Stimulated activated naive CD4-positive, alpha-beta T cell (primary cell): ENCODE data around the gene TACR1.

ENCODE experiments used
- DNase-seq, 6 experiments: peaks; one replicate each; lab custom pipeline; 2025; lab: John Stamatoyannopoulos, UW

TACR1 gene

GRCh38 chr2:75047189-75047991, 151.9 kb downstream of the TACR1 start:
- no peak for DNase-seq

DNA sequence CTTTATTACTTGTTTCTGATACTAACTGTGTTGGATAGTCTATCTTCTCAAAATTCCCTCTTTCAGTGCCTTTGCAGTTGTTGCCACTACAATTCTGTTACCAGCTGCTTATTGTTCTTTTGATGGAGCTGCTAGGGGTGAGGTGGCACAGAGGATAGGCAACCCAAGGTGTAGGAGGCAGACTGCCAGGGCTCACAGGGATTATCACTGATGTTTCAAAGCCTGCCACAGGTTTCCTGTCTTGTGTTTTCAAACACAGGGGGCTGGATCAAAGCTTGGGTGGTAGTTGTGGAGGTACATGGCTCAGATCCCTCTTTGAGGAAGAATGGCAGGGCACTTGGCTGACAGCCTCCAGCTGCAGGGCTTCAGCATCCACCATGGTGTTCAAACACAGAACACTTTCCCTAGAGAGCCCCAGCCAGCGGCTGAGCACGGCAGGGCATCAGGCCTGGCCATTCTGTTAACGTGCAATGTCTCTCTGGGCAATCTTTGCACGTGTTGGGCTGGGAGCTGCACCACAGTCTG, 153.7 kb downstream of the TACR1 start:
- no peak for DNase-seq

DNA sequence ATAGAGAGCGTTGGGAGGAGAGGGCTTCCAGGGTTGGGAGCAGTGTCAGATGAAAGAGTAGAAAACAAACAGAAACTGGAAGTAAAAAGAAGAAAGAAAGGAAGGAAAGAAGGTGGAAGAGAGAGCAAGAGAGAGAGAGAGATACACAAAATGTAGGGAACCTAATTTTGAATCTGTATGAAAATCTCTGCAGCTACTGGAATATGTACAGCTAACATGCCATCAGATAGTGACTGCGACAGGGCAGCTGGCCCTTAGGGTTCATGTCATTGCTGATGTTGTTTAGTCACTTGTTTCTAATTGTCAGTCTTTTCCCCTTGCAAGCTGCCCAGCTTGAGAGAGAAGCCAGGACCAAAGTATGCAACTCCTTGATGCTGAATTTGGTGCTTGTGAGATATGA, 155.0 kb downstream of the TACR1 start:
- DNase-seq = no peak

- DNase-seq = no peak
These were observed 156.5 kb downstream of the TACR1 start for GRCh38 chr2:75042823-75043222.

DNA sequence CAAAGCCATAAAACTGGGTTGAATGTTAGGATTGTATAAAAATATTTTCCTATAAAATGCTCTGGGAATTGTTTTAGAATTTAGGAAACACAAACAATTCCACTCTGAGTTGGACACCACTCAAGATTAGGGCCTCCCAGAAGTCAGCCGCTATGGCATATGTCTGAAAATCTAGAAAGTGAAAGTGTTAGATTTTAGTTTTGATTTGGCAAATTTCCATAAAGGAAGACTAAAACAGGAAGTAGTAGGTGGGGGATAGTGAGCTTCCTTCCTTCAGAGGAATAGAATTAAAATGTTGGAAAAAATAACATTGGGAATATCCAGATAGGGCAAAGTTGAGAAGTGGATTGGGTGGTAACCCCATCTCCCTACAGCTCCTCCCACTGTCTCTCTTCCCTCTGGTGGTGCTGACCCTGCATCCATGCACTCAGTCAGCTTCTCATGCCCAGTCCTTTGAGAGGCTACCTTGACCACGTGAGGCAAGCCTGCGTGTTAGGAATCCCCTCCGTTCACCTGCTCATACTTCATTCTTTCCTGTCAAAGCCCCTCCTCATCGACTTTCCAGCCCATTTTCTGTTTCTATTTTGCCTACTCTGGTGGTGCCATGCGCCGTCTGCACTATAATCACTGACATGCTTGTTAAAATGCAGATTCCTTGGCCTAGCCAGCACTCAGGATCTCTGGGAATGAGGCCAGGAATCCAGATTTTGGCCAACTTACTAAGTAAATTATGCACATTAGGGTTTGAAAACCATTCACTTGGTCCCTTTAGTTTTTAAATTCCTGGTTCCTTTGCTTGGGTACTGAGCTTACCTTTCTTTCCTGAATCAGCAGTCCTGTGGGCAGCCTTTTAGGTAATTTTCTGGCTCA, 157.4 kb downstream of the TACR1 start:
- no peak for DNase-seq

DNA sequence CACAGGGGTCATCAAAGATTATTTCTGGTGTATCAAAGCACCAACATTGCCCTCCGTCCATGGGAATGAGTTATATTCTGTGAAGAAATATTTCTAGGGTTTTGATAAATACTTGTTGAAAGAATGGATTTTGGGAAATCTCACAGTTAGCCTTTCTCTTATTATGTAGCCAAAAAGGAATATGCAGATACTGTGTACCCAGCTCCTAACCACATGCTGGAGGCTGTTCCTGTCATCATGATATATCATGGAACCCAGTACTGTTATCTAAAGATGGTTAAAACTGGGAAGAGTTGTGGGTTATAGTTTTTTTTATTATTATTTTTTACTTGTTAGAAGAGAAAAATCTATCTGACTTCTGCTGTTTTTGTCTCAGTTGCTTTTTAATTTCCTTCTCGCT, 158.1 kb downstream of the TACR1 start:
- no peak for DNase-seq

GRCh38 chr2:75035444-75036353, 163.6 kb downstream of the TACR1 start:
- DNase-seq = no peak

DNA sequence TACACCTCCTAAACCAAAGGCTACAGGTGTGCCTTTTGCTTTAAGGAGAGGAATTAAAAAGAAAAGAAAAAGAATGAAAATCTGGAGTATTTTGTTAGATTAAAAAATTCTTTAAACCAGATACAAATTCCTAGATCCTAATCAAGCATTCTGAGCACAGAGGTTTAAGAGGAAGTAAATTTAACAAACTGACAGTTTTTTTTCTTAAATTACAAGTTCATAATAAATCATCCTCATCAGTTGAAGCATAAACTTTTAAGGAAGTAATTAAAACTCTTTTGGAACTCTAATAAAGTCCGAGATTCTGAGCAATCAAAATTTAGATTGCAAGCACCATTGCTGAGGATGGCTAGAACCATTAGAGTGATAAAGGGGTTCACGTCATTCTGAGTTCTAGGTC, 165.8 kb downstream of the TACR1 start:
- no peak for DNase-seq

DNA sequence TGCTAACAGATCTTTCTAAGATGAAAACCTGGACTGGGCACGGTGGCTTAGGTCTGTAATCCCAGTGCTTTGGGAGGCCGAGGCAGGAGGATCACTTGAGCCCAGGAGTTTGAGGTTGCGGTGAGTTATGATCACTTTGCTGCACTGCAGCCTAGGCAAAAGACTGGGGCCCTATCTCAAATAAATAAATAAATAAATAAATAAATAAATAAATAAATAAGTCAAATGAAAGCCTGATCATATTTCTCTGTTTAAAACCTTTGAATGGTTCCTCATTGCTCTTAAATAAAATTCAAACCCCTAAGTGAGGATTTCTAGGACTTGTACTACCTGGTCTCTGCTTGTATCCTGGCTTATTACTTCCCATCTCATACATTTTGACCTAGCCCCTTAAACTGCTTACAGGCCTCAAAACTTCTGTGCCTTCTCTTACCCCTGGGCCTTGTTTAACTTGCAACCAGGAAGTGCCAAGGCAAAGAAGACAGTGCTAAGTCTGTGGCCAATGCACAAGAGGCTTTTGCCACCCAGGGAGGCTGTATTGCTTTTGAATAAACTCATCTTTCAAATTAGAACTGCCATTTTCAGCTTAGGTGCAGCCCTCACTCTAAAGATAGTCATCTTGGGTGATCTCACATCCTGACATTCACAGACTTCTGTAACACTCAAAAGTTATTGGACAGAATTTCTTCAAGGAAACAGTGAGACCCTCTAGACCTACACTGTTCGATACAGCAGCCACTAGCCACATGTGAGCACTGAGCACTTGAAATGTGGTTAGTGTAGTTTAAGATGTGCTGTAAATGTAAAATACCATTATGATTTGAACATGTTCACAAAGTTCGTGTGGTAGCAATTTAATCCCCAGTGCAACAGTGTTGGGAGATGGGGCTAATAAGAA, 167.2 kb downstream of the TACR1 start:
- no peak for DNase-seq

- DNase-seq = no peak
These were observed 168.1 kb downstream of the TACR1 start for GRCh38 chr2:75031171-75031570.

DNA sequence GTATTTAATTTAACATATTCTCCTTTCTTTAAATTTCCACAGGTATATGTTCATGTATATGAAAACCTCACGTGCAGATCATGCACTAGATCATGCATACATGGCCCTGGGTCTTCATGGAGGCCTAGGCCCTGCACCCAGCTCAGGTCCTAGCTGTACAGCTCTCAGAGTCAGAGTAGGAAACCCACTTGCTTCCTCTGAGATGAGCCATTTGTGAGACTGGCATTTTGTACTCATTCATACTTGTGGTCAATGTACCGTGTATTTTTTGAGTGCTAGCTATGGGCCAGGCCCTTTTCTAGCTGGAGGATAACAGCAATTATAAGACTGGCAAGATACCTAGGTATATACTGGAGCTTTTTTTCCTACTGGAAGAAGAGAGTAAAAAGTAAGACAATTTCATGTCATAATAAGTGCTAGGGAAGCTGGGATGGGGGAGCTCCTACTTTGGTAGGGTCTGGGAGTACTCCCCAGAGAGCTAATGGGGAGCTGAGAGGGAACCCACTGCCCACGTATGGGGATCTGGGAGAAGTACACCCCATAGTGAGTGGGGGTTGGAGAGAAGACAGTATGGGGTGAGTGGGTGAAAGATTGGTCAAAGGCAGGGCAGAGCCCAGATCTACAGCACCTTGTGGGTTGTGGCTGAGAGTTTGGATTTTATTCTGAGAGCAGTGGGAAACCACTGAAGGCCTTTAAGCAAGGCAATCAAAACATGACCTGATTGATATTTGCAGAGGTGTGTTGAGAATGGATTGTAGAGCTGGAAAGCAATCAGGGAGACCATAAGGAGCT, 168.9 kb downstream of the TACR1 start:
- peak in 1 of 6 experiments; percentile 2 for DNase-seq

DNA sequence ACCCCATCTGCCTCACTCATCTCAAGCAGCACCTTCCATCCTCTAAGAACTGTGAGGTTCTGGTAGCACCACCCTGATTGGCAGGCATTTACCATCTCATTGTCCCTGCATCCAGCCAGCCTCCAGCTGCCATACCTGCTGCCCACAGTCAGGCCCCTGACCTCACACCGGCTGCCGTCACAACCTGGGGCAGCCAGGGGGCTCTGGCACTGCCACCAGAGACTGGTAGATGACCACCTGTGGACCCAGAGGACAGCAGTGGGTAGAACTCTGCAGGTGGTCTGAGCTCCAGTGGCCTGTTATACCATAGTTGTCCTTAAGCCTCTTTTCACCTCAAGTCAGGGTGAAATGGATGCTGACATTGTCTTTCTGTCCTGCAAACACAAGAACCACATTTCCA, 171.4 kb downstream of the TACR1 start:
- no peak for DNase-seq

DNA sequence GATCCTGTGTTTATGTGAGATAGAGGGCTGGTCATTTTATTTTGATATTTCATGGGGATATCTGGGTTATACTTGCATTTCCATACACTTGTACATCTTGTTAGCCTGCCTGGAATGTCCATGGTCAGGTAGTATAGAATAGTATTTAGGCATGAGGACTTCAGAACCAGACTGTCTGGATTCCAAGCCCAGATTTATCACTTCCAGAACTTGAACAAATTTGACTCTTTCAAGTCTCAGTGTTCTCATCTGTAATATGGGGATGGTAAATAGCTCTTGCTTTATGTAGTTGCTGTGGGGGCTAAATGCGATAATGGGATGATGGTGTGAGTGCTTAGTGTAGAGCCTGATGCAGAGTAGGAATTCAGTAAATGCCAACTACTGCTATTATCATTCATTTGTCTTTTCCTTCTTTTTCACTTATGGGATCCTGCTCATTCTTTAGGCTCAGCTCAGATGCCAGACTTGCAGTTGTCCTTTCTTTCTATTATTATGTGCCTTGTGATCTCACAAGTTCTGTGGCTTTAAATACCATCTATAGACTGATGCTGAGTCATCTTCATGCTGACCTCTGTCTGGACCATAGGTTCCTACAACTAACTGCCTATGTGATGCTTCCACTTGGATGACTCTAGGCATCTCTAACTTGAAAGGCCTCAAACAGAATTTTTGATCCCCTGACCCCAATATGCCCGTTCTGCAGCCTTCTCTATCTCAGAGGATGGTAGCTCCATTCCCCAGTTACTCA, 173.5 kb downstream of the TACR1 start:
- DNase-seq = no peak

- no peak for DNase-seq
These were observed 174.1 kb downstream of the TACR1 start for GRCh38 chr2:75025216-75025615.

DNA sequence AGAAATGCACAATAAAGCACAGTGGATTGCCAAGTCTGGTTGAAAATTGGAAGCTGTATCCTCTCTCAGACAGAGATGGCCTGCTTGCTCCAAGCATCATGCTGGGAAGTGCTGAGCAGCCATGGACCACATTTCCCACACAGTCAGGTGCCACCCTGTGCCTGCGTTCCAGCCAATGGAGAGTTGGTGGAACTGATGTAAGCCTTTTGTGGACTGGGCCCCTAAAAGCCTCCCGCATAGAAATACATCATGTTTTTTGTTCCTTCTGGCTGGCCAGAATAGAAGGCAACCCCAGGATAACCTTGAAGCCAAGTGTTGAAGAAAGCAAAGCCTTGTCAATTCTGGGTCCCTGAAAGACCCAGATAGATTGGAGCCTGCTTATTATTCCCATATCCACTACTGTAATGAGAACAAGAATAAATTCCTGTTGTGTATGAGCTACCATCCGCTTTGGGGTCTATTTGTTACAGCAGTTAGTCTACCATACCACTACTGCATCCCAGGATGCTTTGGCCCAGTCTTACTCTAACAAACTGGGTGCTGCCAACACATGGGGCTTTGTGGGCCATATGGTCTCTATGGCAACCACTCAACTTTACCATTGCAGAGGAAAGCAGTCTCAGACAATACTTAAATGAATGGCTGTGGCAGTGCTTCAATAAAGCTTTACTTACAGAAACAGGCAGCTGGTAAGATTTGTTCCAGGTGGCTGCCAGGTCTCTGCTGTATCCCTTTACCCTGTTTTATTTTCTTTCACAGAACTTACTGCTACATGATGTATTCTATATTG, 175.5 kb downstream of the TACR1 start:
- no peak for DNase-seq

- DNase-seq = no peak
These were observed 176.8 kb downstream of the TACR1 start for GRCh38 chr2:75022516-75022915.

DNA sequence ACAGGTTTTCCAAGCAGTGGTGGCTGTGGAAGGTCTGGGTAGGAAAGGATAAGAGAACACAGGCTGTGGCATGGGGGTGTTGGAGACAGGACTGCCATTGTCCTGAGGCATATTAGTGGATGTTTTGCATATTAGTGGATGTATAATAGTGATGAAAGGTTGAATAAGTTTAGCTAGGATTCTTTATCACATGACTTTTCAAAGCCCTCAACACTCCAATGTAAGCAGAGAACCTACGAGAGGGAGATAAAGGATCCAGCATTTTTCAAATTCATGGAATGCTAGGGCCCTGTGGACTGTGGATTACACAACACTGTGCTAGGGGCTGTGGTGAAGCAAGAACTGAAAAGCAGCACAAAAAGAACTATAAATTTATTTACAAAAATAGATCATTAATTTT, 177.6 kb downstream of the TACR1 start:
- DNase-seq = no peak

DNA sequence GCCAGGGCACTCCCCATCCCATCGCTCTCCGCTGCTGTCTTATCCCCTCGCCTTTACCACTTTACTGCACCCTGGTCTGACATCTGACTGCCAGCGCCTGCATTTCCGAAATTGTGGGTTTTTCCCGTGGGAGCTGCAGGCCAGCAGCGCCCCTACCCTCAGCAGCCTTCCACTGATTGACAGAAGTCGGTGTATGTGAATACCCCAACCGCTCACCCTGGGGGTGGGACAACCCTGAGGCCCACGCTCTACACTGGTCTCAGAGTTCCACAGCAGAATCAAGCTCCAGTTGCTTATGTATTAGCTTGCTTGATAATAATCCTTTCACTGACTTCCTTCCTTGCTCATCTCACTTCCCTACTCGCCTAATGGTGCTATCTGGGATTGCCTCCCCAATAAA, 178.8 kb downstream of the TACR1 start:
- no peak for DNase-seq

DNA sequence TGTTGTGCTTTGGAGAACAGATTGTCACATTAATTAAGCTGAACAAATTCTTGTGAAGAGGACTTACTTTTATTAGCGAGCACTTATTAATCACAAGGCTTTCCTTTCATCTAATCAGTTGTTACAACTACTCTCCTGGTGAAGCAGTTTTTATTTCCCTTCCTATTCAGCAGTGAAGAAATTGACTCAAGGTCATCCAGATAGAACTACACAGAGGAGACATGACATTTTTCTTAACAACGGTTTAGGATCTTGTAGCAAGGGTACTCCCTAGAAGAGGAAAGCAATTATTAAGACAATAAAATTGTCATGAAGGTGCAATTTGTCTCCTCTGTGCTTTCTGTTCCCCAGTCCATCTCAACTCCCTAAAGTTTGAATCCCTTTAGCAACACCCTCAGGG, 179.5 kb downstream of the TACR1 start:
- DNase-seq = no peak
